GM12878 (cell line): ENCODE results near the gene HINT1.

Experiments
- CBFB ChIP-seq: IDR thresholded peaks from 2 replicates; pipeline ENCODE4 v1.6.1; 2016; ENCODE audit warnings: antibody characterized with exemption, low read depth
- KLF5 ChIP-seq: fragments of 450-650 bp; IDR thresholded peaks from 2 replicates; pipeline ENCODE4 v1.6.1; 2014; ENCODE audit warnings: mild to moderate bottlenecking; ENCODE audit not compliant: partially characterized antibody
- LARP7 ChIP-seq: fragments of 450-650 bp; IDR thresholded peaks from 2 replicates; pipeline ENCODE4 v1.6.1; 2017; ENCODE audit warnings: mild to moderate bottlenecking
- SMAD5 ChIP-seq: IDR thresholded peaks from 2 replicates; pipeline ENCODE4 v1.6.1; 2016; ENCODE audit warnings: antibody characterized with exemption, low read depth
- TF ChIP-seq, protein P1 (sequence below): fragments of 450-650 bp; IDR thresholded peaks from 2 replicates; pipeline ENCODE4 v1.6.1; 2016; ENCODE audit warnings: mild to moderate bottlenecking

DNA sequence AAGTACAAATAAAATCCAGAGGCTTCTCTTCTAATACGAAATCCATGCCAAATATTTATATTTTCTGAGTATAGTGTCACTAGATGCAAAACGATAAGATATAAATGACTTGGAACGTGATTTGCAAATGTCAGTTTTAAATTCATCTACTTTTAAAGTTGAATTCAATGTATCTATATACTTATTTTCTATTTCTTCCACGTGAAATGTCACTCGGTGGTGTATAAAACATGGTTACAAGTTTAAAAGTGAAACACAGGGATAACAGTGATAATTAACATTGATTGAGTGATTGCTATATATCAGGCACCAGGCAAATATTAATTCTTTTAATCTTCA is 54.8 kb downstream of the HINT1 start:
- TF ChIP-seq KLF5 (no peak), LARP7 (no peak), CBFB (no peak), SMAD5 (no peak)
- TF ChIP-seq, protein P1, sequence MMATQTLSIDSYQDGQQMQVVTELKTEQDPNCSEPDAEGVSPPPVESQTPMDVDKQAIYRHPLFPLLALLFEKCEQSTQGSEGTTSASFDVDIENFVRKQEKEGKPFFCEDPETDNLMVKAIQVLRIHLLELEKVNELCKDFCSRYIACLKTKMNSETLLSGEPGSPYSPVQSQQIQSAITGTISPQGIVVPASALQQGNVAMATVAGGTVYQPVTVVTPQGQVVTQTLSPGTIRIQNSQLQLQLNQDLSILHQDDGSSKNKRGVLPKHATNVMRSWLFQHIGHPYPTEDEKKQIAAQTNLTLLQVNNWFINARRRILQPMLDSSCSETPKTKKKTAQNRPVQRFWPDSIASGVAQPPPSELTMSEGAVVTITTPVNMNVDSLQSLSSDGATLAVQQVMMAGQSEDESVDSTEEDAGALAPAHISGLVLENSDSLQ: no peak
